Keratinocyte (primary cell): Measurements from ENCODE around the gene DNMT3A. TPM values are rescaled to one million over a fixed set of nuclear protein-coding genes. Genes with fewer than 3 reads are reported as not detected.

Experiments used
- DNase-seq: peaks from one replicate; pipeline ENCODE4 v3.0.0-alpha.2; 2011; ENCODE audit warnings: low read depth, missing footprints, low spot score
- FAIRE-seq: peaks from 2 replicates; lab custom pipeline; 2011; peaks lifted over from hg19 to GRCh38; lab: Jason Lieb, UNC
- H2AFZ ChIP-seq: 2 replicates; pipeline ENCODE4 v1.6.0; 2012; ENCODE audit warnings: low read length, control low read depth, inconsistent platforms; ENCODE audit not compliant: control insufficient read depth
- H3K27ac ChIP-seq: 2 replicates; pipeline ENCODE4 v1.5.1; 2011; ENCODE audit warnings: low read length; ENCODE audit not compliant: control insufficient read depth, insufficient read depth
- H3K27me3 ChIP-seq: 3 replicates; pipeline ENCODE4 v1.6.0; 2011; ENCODE audit warnings: low read length; ENCODE audit not compliant: control insufficient read depth, insufficient read depth; ENCODE audit errors: extremely low read depth
- H3K36me3 ChIP-seq, 2 experiments: 2 replicates in 1 of 2; 3 replicates in 1 of 2; pipeline ENCODE4 v1.5.1; 2011; ENCODE audit warnings: low read length in 2 of 2, mild to moderate bottlenecking in 1 of 2; ENCODE audit not compliant: control insufficient read depth in 2 of 2, insufficient read depth in 2 of 2; ENCODE audit errors: extremely low read depth in 1 of 2
- H3K4me1 ChIP-seq: 3 replicates; pipeline ENCODE4 v1.5.1; 2011; ENCODE audit warnings: low read length; ENCODE audit not compliant: control insufficient read depth, insufficient read depth; ENCODE audit errors: extremely low read depth
- H3K4me2 ChIP-seq: 3 replicates; pipeline ENCODE4 v1.6.0; 2011; ENCODE audit warnings: low read depth, low read length; ENCODE audit not compliant: control insufficient read depth, insufficient read depth; ENCODE audit errors: extremely low read depth
- H3K4me3 ChIP-seq, 3 experiments: fragments of 200-600 bp in 1 of 3; sonication (generic) in 1 of 3; 2 replicates in 2 of 3; 3 replicates in 1 of 3; pipeline ENCODE4 v1.5.1; 2011 to 2016; ENCODE audit warnings: low read length in 3 of 3, mild to moderate bottlenecking in 3 of 3, control low read depth in 2 of 3, inconsistent platforms in 1 of 3, low read depth in 1 of 3, mixed read lengths in 1 of 3, mixed run types in 1 of 3, moderate library complexity in 1 of 3; ENCODE audit not compliant: control insufficient read depth in 2 of 3, insufficient read depth in 2 of 3; ENCODE audit errors: extremely low read depth in 1 of 3
- H3K79me2 ChIP-seq: 2 replicates; pipeline ENCODE4 v1.6.0; 2012; ENCODE audit warnings: low read length; ENCODE audit not compliant: control insufficient read depth, insufficient read depth
- H3K9ac ChIP-seq: 3 replicates; pipeline ENCODE4 v1.6.0; 2011; ENCODE audit warnings: low read length; ENCODE audit not compliant: control insufficient read depth, insufficient read depth; ENCODE audit errors: extremely low read depth
- H3K9me1 ChIP-seq: 3 replicates; pipeline ENCODE4 v1.6.0; 2011; ENCODE audit warnings: low read length; ENCODE audit not compliant: control insufficient read depth, insufficient read depth; ENCODE audit errors: extremely low read depth
- H3K9me3 ChIP-seq: 2 replicates; pipeline ENCODE4 v1.5.1; 2012; ENCODE audit warnings: low read depth, low read length; ENCODE audit not compliant: control insufficient read depth
- H4K20me1 ChIP-seq: 3 replicates; pipeline ENCODE4 v1.6.0; 2011; ENCODE audit warnings: low read length; ENCODE audit not compliant: control insufficient read depth, insufficient read depth; ENCODE audit errors: extremely low read depth
- EZH2 ChIP-seq: IDR thresholded peaks from one replicate; pipeline ENCODE4 v1.6.1; 2012; ENCODE audit warnings: inconsistent platforms, mild to moderate bottlenecking, low read length, moderate library complexity
- dilution Hi-C: fragments of 300-500 bp; cut with MboI; formaldehyde crosslinking; loops from one replicate; pipeline ENCODE4 v1.7.0; 2020; ENCODE audit warnings: low sequenced_read_pairs; ENCODE audit not compliant: extremely low pct_ligation_motif_present
- polyA plus RNA-seq, 5 experiments: library from polyadenylated mRNA; depleted of rRNA in 3 of 5; stranded (reverse) in 3 of 5; stranded (forward) in 1 of 5; unstranded in 1 of 5; fragments of >200 nt; gene quantifications; 1 replicate in 1 of 5; 2 replicates in 3 of 5; 3 replicates in 1 of 5; pipeline versions ENCODE4 v1.2.1 to v1.2.3, GENCODE V29; 2011 to 2012; ENCODE audit warnings: missing spikeins in 2 of 5, low read depth in 1 of 5, low replicate concordance in 1 of 5
- TF ChIP-seq, protein P1 (sequence below), 3 experiments: IDR thresholded peaks in 1 of 3; conservative IDR thresholded peaks in 1 of 3; optimal IDR thresholded peaks in 1 of 3; 2 replicates in 2 of 3; 3 replicates in 1 of 3; pipeline versions ENCODE3 to v1.5.1; 2011; ENCODE audit warnings: low read length in 3 of 3, mild to moderate bottlenecking in 3 of 3, moderate library complexity in 2 of 3, control low read depth in 1 of 3, inconsistent platforms in 1 of 3; ENCODE audit not compliant: insufficient read depth in 2 of 3; ENCODE audit errors: extremely low read depth in 1 of 3

The DNMT3A gene
- polyA plus RNA-seq, 1 donor (not counting 4 experiments of a cell fraction or from before 2014, with no cell fraction given): 1.5 TPM

DNA sequence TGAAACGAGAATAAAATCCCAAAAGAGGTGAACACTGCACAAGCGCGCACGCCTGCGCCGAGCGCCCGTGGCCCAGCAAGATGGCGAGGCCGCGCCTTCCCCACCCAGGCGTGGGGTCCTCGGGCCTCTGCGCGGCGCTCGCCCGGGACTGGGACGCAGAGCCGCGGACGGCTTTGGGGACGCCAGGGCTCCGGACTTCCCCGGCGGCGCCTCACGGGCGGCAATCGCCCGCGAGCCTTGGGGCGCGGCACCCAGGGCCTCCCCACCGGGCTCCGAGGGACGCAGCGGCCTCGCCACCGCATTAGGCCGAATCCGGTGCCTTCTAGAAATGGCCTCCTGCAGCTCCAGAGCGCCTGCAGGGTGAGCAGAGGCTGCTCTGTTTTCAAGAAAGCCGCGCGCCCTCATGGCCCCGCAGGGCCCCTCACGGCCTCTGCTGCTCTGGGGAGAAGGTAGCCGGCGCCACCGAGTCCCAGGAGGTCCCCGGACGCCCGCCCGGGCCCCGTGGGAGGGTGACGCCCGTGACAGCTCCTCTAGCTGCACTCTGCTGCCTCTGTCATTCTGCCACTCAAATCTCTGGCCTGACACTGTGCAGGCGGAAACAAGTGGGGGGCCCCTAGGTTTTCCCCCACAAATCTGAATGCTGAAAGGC is 137.4 kb downstream of the DNMT3A start:
- no peak for TF ChIP-seq EZH2
- TF ChIP-seq, protein P1, sequence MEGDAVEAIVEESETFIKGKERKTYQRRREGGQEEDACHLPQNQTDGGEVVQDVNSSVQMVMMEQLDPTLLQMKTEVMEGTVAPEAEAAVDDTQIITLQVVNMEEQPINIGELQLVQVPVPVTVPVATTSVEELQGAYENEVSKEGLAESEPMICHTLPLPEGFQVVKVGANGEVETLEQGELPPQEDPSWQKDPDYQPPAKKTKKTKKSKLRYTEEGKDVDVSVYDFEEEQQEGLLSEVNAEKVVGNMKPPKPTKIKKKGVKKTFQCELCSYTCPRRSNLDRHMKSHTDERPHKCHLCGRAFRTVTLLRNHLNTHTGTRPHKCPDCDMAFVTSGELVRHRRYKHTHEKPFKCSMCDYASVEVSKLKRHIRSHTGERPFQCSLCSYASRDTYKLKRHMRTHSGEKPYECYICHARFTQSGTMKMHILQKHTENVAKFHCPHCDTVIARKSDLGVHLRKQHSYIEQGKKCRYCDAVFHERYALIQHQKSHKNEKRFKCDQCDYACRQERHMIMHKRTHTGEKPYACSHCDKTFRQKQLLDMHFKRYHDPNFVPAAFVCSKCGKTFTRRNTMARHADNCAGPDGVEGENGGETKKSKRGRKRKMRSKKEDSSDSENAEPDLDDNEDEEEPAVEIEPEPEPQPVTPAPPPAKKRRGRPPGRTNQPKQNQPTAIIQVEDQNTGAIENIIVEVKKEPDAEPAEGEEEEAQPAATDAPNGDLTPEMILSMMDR (optimal IDR thresholded peaks at IDR 0.05 in 1 of 3, IDR thresholded peaks at IDR 0.05 in 1 of 3, conservative IDR thresholded peaks at IDR 0.05 in 1 of 3; ENCODE audit: extremely low read depth in 1 of 3, insufficient read depth in 2 of 3, low read length in 3 of 3): no peak
- Histone ChIP-seq H3K27me3 (no peaks in the 10 kb centered on the region), H3K9me1 (no peaks in the 10 kb centered on the region), H3K4me2 (peak overlapping the region; percentile 51), H3K27ac (no peak overlapping the region), H3K36me3 (no peaks in the 10 kb centered on the region), H3K9me3 (no peaks in the 10 kb centered on the region), H3K79me2 (no peaks in the 10 kb centered on the region), H3K9ac (no peak overlapping the region), H3K4me1 (no peaks in the 10 kb centered on the region), H4K20me1 (no peaks in the 10 kb centered on the region), H3K4me3 (no peak overlapping the region), H2AFZ (peak overlapping the region; percentile 30)
- dilution Hi-C loops: no loop called here
- no peak for DNase-seq
- no peak for FAIRE-seq

DNA sequence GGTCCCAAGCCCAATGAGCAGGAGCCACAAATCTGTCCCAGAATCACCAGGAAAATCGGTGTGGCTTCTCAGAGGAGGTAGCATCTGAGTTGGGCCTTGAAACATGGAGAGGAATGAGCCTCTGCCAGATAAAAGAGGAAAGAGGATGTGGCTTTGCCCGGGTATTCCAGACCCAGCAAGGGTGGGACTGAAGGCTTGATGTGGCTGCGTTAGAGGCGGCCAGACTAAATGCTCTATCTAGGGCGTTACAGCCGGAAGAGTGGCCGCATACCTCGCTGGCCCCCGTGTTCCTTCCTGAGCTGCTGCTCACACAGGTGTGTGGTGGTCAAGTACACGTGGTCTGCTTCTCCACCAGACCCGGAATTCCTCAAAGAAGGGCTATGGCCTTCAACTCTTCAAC is 139.4 kb downstream of the DNMT3A start:
- Histone ChIP-seq H3K9me1 (no peaks in the 10 kb centered on the region), H3K27me3 (no peaks in the 10 kb centered on the region), H2AFZ (no peak overlapping the region), H3K9ac (no peak overlapping the region), H3K4me1 (no peaks in the 10 kb centered on the region), H3K79me2 (no peaks in the 10 kb centered on the region), H3K36me3 (no peaks in the 10 kb centered on the region), H3K27ac (no peak overlapping the region), H3K9me3 (no peaks in the 10 kb centered on the region), H4K20me1 (no peaks in the 10 kb centered on the region), H3K4me2 (no peak overlapping the region), H3K4me3 (no peak overlapping the region)
- dilution Hi-C loops: no loop called here
- TF ChIP-seq, protein P1 (optimal IDR thresholded peaks at IDR 0.05 in 1 of 3, IDR thresholded peaks at IDR 0.05 in 1 of 3, conservative IDR thresholded peaks at IDR 0.05 in 1 of 3; ENCODE audit: extremely low read depth in 1 of 3, insufficient read depth in 2 of 3, low read length in 3 of 3): no peak
- no peak for TF ChIP-seq EZH2
- DNase-seq: no peak
- FAIRE-seq: no peak
